Caco-2 (cell line): ENCODE data around the gene ZYX. TPM values are rescaled to one million over a fixed set of nuclear protein-coding genes. Genes with fewer than 3 reads are reported as not detected.

Experiments used
- BruUV-seq: library from RNA; stranded (reverse); fragments of 400-500 nt; replicated peaks from 2 replicates; lab custom pipeline; 2021; lab: Mats Ljungman, UMichigan
- CTCF ChIA-PET: fragments of 300-600 bp; sonication (Branson Sonifier 250); formaldehyde crosslinking; loops from one replicate; lab custom pipeline; 2022; ENCODE audit warnings: antibody characterized with exemption; lab: Charles Lee
- POLR2A ChIA-PET: fragments of 300-600 bp; sonication (Branson Sonifier 250); formaldehyde crosslinking; loops from one replicate; lab custom pipeline; 2022; ENCODE audit warnings: antibody characterized with exemption; lab: Charles Lee
- DNase-seq, 2 experiments: peaks; one replicate each; pipeline versions ENCODE4 v3.0.0 to v3.0.0-alpha.2; 2020 to 2022
- H3K27me3 ChIP-seq: replicated peaks from 2 replicates; pipeline ENCODE4 v1.6.0; 2011; ENCODE audit warnings: low read length; ENCODE audit not compliant: control insufficient read depth, insufficient read depth
- H3K36me3 ChIP-seq: 2 replicates; pipeline ENCODE4 v1.5.1; 2011; ENCODE audit warnings: low read length; ENCODE audit not compliant: control insufficient read depth, insufficient read depth
- H3K4me1 ChIP-seq: fragments of 250-450 bp; sonication (Bioruptor Pico); 2 replicates; pipeline ENCODE4 v1.5.1; 2020; ENCODE audit warnings: mild to moderate bottlenecking
- H3K4me3 ChIP-seq: 2 replicates; pipeline ENCODE4 v1.5.1; 2011; ENCODE audit warnings: low read depth, mild to moderate bottlenecking, control low read depth, low read length
- H3K9me3 ChIP-seq: fragments of 250-450 bp; sonication (Bioruptor Pico); 2 replicates; pipeline ENCODE4 v1.5.1; 2020; ENCODE audit warnings: mild to moderate bottlenecking, moderate library complexity
- H3K27ac Mint-ChIP-seq: one replicate; pipeline ENCODE4 v1.8.0; 2022; ENCODE audit warnings: mixed read lengths; ENCODE audit not compliant: unreplicated experiment
- H3K27me3 Mint-ChIP-seq: one replicate; pipeline ENCODE4 v1.8.0; 2022; ENCODE audit warnings: mixed read lengths; ENCODE audit not compliant: insufficient read depth, unreplicated experiment
- H3K36me3 Mint-ChIP-seq: one replicate; pipeline ENCODE4 v1.8.0; 2022; ENCODE audit warnings: mild to moderate bottlenecking, mixed read lengths; ENCODE audit not compliant: insufficient read depth, unreplicated experiment
- H3K4me1 Mint-ChIP-seq: one replicate; pipeline ENCODE4 v1.8.0; 2022; ENCODE audit warnings: low read depth, mixed read lengths; ENCODE audit not compliant: unreplicated experiment
- H3K4me3 Mint-ChIP-seq: one replicate; pipeline ENCODE4 v1.8.0; 2022; ENCODE audit warnings: mild to moderate bottlenecking, moderate library complexity, mixed read lengths; ENCODE audit not compliant: unreplicated experiment
- H3K9me3 Mint-ChIP-seq: one replicate; pipeline ENCODE4 v1.8.0; 2022; ENCODE audit warnings: mixed read lengths; ENCODE audit not compliant: unreplicated experiment
- intact Hi-C: fragments of 100-400 bp; cut with micrococcal nuclease; formaldehyde crosslinking; loops from one replicate; pipeline ENCODE4 v1.10.0; 2022; ENCODE audit not compliant: unreplicated experiment
- total RNA-seq: library from RNA; stranded (reverse); gene quantifications from 2 replicates; pipeline ENCODE4 v1.2.3, GENCODE V29; 2022
- TF ChIP-seq, protein P1 (sequence below), 2 experiments: fragments of 200-600 bp in 1 of 2; IDR thresholded peaks; 1 replicate in 1 of 2; 2 replicates in 1 of 2; pipeline versions ENCODE4 v1.5.1 to v1.8.0; 2011 to 2022; ENCODE audit warnings: antibody characterized with exemption in 1 of 2, control low read depth in 1 of 2, inconsistent platforms in 1 of 2, low read depth in 1 of 2, low read length in 1 of 2, mild to moderate bottlenecking in 1 of 2, moderate library complexity in 1 of 2; ENCODE audit not compliant: insufficient read depth in 1 of 2, severe bottlenecking in 1 of 2, unreplicated experiment in 1 of 2

Gene ZYX
- total RNA-seq, 1 experiment from 2014 or later, result 147 TPM

GRCh38 chr7:143387156-143387975 lies 6.2 kb downstream of the ZYX start:
- no peak overlapping the region for H3K4me3 Mint-ChIP-seq
- Histone ChIP-seq H3K9me3 (no peaks in the 10 kb centered on the region), H3K4me3 (no peak overlapping the region), H3K36me3 (peaks cover 8% of the 10 kb centered on the region), H3K4me1 (peaks cover 29% of the 10 kb centered on the region), H3K27me3 (no peaks in the 10 kb centered on the region)
- ChIA-PET POLR2A (no interaction called here), CTCF (interaction anchor here (0.6 to 0.8 kb wide), 3 partner anchors 14 to 22 kb away, joined by 3 read pairs; partner anchors contain the start of gene EPHA1)
- no TSS peak for BruUV-seq
- intact Hi-C loops, result loop anchor here (1.0 kb wide), 1 partner anchor 21 kb away; the partner anchor contains the start of gene EPHA1
- H3K27ac Mint-ChIP-seq, result no peak overlapping the region
- H3K27me3 Mint-ChIP-seq, result no peaks in the 10 kb centered on the region
- H3K36me3 Mint-ChIP-seq, result peaks cover 49% of the 10 kb centered on the region
- H3K4me1 Mint-ChIP-seq, result no peaks in the 10 kb centered on the region
- H3K9me3 Mint-ChIP-seq, result no peaks in the 10 kb centered on the region
- peak in 1 of 2 experiments; percentile 53 for DNase-seq
- TF ChIP-seq, protein P1, sequence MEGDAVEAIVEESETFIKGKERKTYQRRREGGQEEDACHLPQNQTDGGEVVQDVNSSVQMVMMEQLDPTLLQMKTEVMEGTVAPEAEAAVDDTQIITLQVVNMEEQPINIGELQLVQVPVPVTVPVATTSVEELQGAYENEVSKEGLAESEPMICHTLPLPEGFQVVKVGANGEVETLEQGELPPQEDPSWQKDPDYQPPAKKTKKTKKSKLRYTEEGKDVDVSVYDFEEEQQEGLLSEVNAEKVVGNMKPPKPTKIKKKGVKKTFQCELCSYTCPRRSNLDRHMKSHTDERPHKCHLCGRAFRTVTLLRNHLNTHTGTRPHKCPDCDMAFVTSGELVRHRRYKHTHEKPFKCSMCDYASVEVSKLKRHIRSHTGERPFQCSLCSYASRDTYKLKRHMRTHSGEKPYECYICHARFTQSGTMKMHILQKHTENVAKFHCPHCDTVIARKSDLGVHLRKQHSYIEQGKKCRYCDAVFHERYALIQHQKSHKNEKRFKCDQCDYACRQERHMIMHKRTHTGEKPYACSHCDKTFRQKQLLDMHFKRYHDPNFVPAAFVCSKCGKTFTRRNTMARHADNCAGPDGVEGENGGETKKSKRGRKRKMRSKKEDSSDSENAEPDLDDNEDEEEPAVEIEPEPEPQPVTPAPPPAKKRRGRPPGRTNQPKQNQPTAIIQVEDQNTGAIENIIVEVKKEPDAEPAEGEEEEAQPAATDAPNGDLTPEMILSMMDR (IDR thresholded peaks at IDR 0.05; ENCODE audit: insufficient read depth in 1 of 2, low read depth in 1 of 2, low read length in 1 of 2, severe bottlenecking in 1 of 2, unreplicated experiment in 1 of 2), result peak in 1 of 2 experiments; percentile 34

DNA sequence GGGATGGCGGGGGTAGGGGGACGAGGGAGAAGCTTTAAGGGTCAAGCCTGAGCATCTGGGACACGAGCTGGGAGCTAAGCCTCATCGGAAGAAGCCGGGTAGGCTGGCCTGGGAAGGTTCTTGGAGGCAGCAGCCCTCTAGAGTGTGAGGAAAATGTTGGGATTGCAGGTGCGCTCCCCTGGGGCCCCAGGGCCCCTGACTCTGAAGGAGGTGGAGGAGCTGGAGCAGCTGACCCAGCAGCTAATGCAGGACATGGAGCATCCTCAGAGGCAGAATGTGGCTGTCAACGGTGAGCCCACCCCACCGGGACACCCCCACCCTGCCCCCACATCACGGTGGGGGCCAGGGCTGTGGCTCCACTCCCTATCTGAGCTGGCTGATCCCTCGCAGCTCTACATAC lies 6.9 kb downstream of the ZYX start:
- BruUV-seq, result no TSS peak
- no peaks in the 10 kb centered on the region for H3K27me3 ChIP-seq
- H3K9me3 Mint-ChIP-seq, result no peaks in the 10 kb centered on the region
- H3K36me3 ChIP-seq, result peaks cover 8% of the 10 kb centered on the region
- no peaks in the 10 kb centered on the region for H3K9me3 ChIP-seq
- peaks cover 52% of the 10 kb centered on the region for H3K36me3 Mint-ChIP-seq
- CTCF ChIA-PET, result interaction anchor here (0.6 to 0.8 kb wide), 2 partner anchors 14 to 21 kb away, joined by 3 read pairs; partner anchors contain the start of gene EPHA1
- no peak overlapping the region for H3K4me3 ChIP-seq
- H3K4me1 ChIP-seq, result peaks cover 25% of the 10 kb centered on the region
- peaks cover 3% of the 10 kb centered on the region for H3K4me1 Mint-ChIP-seq
- H3K4me3 Mint-ChIP-seq, result no peak overlapping the region
- no peaks in the 10 kb centered on the region for H3K27me3 Mint-ChIP-seq
- H3K27ac Mint-ChIP-seq, result no peak overlapping the region
- intact Hi-C loops, result no loop called here
- POLR2A ChIA-PET, result interaction anchor here (0.6 kb wide), 1 partner anchor 326 kb away, joined by 3 read pairs; no protein-coding TSS in a partner anchor
- TF ChIP-seq, protein P1 (IDR thresholded peaks at IDR 0.05; ENCODE audit: insufficient read depth in 1 of 2, low read depth in 1 of 2, low read length in 1 of 2, severe bottlenecking in 1 of 2, unreplicated experiment in 1 of 2), result no peak
- no peak for DNase-seq

GRCh38 chr7:143388491-143389101 lies 7.5 kb downstream of the ZYX start:
- no peak for DNase-seq
- intact Hi-C loops, result no loop called here
- Histone ChIP-seq H3K4me3 (no peak overlapping the region), H3K27me3 (no peaks in the 10 kb centered on the region), H3K9me3 (no peaks in the 10 kb centered on the region), H3K4me1 (peaks cover 25% of the 10 kb centered on the region), H3K36me3 (peaks cover 8% of the 10 kb centered on the region)
- BruUV-seq, result no TSS peak
- POLR2A ChIA-PET, result interaction anchor here (0.6 kb wide), 1 partner anchor 327 kb away, joined by 3 read pairs; no protein-coding TSS in a partner anchor
- Mint-ChIP-seq H3K4me1 (peaks cover 6% of the 10 kb centered on the region), H3K9me3 (no peaks in the 10 kb centered on the region), H3K36me3 (peaks cover 58% of the 10 kb centered on the region), H3K27ac (no peak overlapping the region), H3K27me3 (no peaks in the 10 kb centered on the region), H3K4me3 (no peak overlapping the region)
- CTCF ChIA-PET, result interaction anchor here (0.8 kb wide), 1 partner anchor 20 kb away, joined by 3 read pairs; the partner anchor contains the start of gene EPHA1
- TF ChIP-seq, protein P1 (IDR thresholded peaks at IDR 0.05; ENCODE audit: insufficient read depth in 1 of 2, low read depth in 1 of 2, low read length in 1 of 2, severe bottlenecking in 1 of 2, unreplicated experiment in 1 of 2), result no peak
